GM13976 (cell line): Measurements from ENCODE around the gene SEC14L1.
A peak's percentile ranks its signal among the peaks of the same experiment; 100 is the strongest.

Source experiments
- DNase-seq: peaks from one replicate; pipeline ENCODE4 v3.0.0; 2012; ENCODE audit warnings: low spot score
- CTCF ChIP-seq: IDR thresholded peaks from 2 replicates; pipeline ENCODE4 v1.5.1; 2012; ENCODE audit warnings: borderline replicate concordance, mild to moderate bottlenecking; ENCODE audit not compliant: insufficient read depth; ENCODE audit errors: extremely low read depth, missing control alignments, control extremely low read depth
- in situ Hi-C: fragments of 300-500 bp; cut with MboI; formaldehyde crosslinking; loops from one replicate; pipeline ENCODE4 v1.12.0; 2022; ENCODE audit warnings: low sequenced_read_pairs, mixed read lengths, inconsistent platforms; ENCODE audit not compliant: unreplicated experiment

Gene SEC14L1

GRCh38 chr17:77140878-77141767 lies at the start of gene SEC14L1:
TSS of gene SEC14L1 (plus strand) at chr17:77140969. CDS start at chr17:77143597, 2,628 bp downstream.
- TF ChIP-seq CTCF = no peak
- peak; percentile 26 for DNase-seq
- in situ Hi-C loops = no loop called here

GRCh38 chr17:77092025-77092424 lies 48.7 kb upstream of the SEC14L1 start:
- DNase-seq = no peak
- no peak for TF ChIP-seq CTCF
- in situ Hi-C loops = no loop called here

GRCh38 chr17:77095461-77095860 lies 45.3 kb upstream of the SEC14L1 start:
- in situ Hi-C loops = loop anchor here (5.0 kb wide), 1 partner anchor 152 kb away; no protein-coding TSS in a partner anchor
- no peak for DNase-seq
- TF ChIP-seq CTCF = no peak

GRCh38 chr17:77096570-77097214 lies 44.1 kb upstream of the SEC14L1 start:
- in situ Hi-C loops = loop anchor here (5.0 kb wide), 1 partner anchor 151 kb away; no protein-coding TSS in a partner anchor
- DNase-seq = no peak
- peak; percentile 29 for TF ChIP-seq CTCF

- TF ChIP-seq CTCF = no peak
- in situ Hi-C loops = loop anchor here (5.0 kb wide), 1 partner anchor 150 kb away; no protein-coding TSS in a partner anchor
- DNase-seq = no peak
Observed at GRCh38 chr17:77097631-77098180, 43.1 kb upstream of the SEC14L1 start.

- in situ Hi-C loops = loop anchor here (5.0 kb wide), 1 partner anchor 148 kb away; no protein-coding TSS in a partner anchor
- DNase-seq = no peak
- no peak for TF ChIP-seq CTCF
Observed at GRCh38 chr17:77098884-77099545, 41.8 kb upstream of the SEC14L1 start.
